ENCODE measurements around the gene OSBPL10. TPM values are rescaled to one million over a fixed set of nuclear protein-coding genes. Genes with fewer than 3 reads are reported as not detected.

The OSBPL10 gene
- total RNA-seq, 1 donor from 2014 or later = 20.1 TPM

GRCh38 chr3:31984321-31984720 lies 3.3 kb upstream of the OSBPL10 start:
- Histone ChIP-seq H3K36me3 (ENCODE audit: control insufficient read depth, insufficient read depth, low read length) (no peaks in the 10 kb centered on the region), H3K27me3 (ENCODE audit: control insufficient read depth, insufficient read depth, low read length) (no peaks in the 10 kb centered on the region), H3K4me3 (ENCODE audit: low read depth, low read length) (no peak overlapping the region)
- no peak for DNase-seq (ENCODE audit: low read depth)
- TF ChIP-seq, protein P1, sequence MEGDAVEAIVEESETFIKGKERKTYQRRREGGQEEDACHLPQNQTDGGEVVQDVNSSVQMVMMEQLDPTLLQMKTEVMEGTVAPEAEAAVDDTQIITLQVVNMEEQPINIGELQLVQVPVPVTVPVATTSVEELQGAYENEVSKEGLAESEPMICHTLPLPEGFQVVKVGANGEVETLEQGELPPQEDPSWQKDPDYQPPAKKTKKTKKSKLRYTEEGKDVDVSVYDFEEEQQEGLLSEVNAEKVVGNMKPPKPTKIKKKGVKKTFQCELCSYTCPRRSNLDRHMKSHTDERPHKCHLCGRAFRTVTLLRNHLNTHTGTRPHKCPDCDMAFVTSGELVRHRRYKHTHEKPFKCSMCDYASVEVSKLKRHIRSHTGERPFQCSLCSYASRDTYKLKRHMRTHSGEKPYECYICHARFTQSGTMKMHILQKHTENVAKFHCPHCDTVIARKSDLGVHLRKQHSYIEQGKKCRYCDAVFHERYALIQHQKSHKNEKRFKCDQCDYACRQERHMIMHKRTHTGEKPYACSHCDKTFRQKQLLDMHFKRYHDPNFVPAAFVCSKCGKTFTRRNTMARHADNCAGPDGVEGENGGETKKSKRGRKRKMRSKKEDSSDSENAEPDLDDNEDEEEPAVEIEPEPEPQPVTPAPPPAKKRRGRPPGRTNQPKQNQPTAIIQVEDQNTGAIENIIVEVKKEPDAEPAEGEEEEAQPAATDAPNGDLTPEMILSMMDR (IDR thresholded peaks at IDR 0.05; ENCODE audit: insufficient read depth, low read length, poor library complexity, severe bottlenecking) = no peak

DNA sequence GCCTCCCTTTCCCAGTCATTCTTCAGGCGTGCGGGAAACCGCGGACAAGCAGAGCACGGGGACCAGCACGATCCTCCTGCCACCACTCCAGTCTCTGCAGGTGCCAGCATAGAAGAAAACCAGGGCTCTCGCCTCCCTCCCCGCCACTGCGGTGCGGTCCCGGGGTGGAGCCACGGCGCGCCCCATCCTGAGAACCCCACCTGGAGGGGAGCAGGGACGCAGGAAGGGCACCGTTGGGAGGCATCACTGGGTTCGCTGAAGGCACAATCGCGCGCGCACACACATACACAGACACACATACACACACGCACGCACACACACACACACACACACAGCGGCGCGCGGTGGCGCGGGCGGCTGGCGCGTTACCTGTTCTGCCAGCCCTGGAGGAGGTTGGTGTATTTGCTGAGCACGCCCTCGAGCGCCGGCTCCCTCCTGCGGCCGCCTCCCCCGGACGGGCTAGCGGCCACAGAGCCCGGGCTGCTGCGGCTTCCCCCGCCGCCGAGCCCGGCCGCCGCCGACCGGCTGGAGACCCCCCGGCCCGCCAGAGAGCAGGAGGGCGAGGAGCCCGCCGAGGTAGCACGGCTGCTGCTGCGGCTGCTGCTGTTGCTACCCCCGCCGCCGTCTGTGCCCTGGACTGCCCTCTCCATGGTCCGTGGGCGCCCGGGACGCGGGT lies 394 bp downstream of the OSBPL10 start:
- no peaks in the 10 kb centered on the region for H3K27me3 ChIP-seq (ENCODE audit: control insufficient read depth, insufficient read depth, low read length)
- no peak for DNase-seq (ENCODE audit: low read depth)
- no peaks in the 10 kb centered on the region for H3K36me3 ChIP-seq (ENCODE audit: control insufficient read depth, insufficient read depth, low read length)
- TF ChIP-seq, protein P1 (IDR thresholded peaks at IDR 0.05; ENCODE audit: insufficient read depth, low read length, poor library complexity, severe bottlenecking) = no peak
- peak overlapping the region; percentile 94 for H3K4me3 ChIP-seq (ENCODE audit: low read depth, low read length)

- no peaks in the 10 kb centered on the region for H3K36me3 ChIP-seq (ENCODE audit: control insufficient read depth, insufficient read depth, low read length)
- DNase-seq (ENCODE audit: low read depth) = no peak
- no peaks in the 10 kb centered on the region for H3K27me3 ChIP-seq (ENCODE audit: control insufficient read depth, insufficient read depth, low read length)
- peak overlapping the region; percentile 94 for H3K4me3 ChIP-seq (ENCODE audit: low read depth, low read length)
- TF ChIP-seq, protein P1 (IDR thresholded peaks at IDR 0.05; ENCODE audit: insufficient read depth, low read length, poor library complexity, severe bottlenecking) = no peak
These were observed 1.9 kb downstream of the OSBPL10 start for GRCh38 chr3:31979001-31979697.

- TF ChIP-seq, protein P1 (IDR thresholded peaks at IDR 0.05; ENCODE audit: insufficient read depth, low read length, poor library complexity, severe bottlenecking) = no peak
- DNase-seq (ENCODE audit: low read depth) = no peak
- no peak overlapping the region for H3K4me3 ChIP-seq (ENCODE audit: low read depth, low read length)
- no peaks in the 10 kb centered on the region for H3K36me3 ChIP-seq (ENCODE audit: control insufficient read depth, insufficient read depth, low read length)
- no peaks in the 10 kb centered on the region for H3K27me3 ChIP-seq (ENCODE audit: control insufficient read depth, insufficient read depth, low read length)
These were observed 2.5 kb downstream of the OSBPL10 start for GRCh38 chr3:31978553-31978952.

- H3K4me3 ChIP-seq (ENCODE audit: low read depth, low read length) = no peak overlapping the region
- no peaks in the 10 kb centered on the region for H3K27me3 ChIP-seq (ENCODE audit: control insufficient read depth, insufficient read depth, low read length)
- DNase-seq (ENCODE audit: low read depth) = no peak
- TF ChIP-seq, protein P1 (IDR thresholded peaks at IDR 0.05; ENCODE audit: insufficient read depth, low read length, poor library complexity, severe bottlenecking) = no peak
- no peaks in the 10 kb centered on the region for H3K36me3 ChIP-seq (ENCODE audit: control insufficient read depth, insufficient read depth, low read length)
These were observed 3.3 kb downstream of the OSBPL10 start for GRCh38 chr3:31977736-31978135.

Data from kidney epithelial cell (primary cell).